Retinal pigment epithelial cell (primary cell): ENCODE data around the gene TBC1D8.
A peak's percentile ranks its signal among the peaks of the same experiment; 100 is the strongest.

Experiments
- DNase-seq: peaks from one replicate; pipeline ENCODE4 v3.0.0-alpha.2; 2010; ENCODE audit warnings: low read depth
- H3K4me3 ChIP-seq: 2 replicates; pipeline ENCODE4 v1.5.1; 2011; ENCODE audit warnings: mild to moderate bottlenecking, low read length, control low read depth, moderate library complexity
- CTCF ChIP-seq: conservative IDR thresholded peaks from 2 replicates; pipeline ENCODE4 v1.5.1; 2011; ENCODE audit warnings: low read depth, low read length, control low read depth, inconsistent platforms

Gene TBC1D8

GRCh38 chr2:101083613-101084012, 67.6 kb downstream of the TBC1D8 start:
- H3K4me3 ChIP-seq, result no peak overlapping the region
- DNase-seq, result no peak
- TF ChIP-seq CTCF, result no peak

GRCh38 chr2:101082998-101083397, 68.2 kb downstream of the TBC1D8 start:
- TF ChIP-seq CTCF, result no peak
- H3K4me3 ChIP-seq, result no peak overlapping the region
- no peak for DNase-seq

- no peak for DNase-seq
- TF ChIP-seq CTCF, result no peak
Observed at GRCh38 chr2:101081375-101081907, 69.7 kb downstream of the TBC1D8 start.

GRCh38 chr2:101080211-101081068, 70.7 kb downstream of the TBC1D8 start:
- DNase-seq, result no peak
- H3K4me3 ChIP-seq, result no peak overlapping the region
- TF ChIP-seq CTCF, result no peak

More at GRCh38 chr2:101081375-101081907, 69.7 kb downstream of the TBC1D8 start:
- no peak overlapping the region for H3K4me3 ChIP-seq

GRCh38 chr2:101076581-101076980, 74.6 kb downstream of the TBC1D8 start:
- no peak for TF ChIP-seq CTCF
- no peak overlapping the region for H3K4me3 ChIP-seq
- DNase-seq, result no peak

GRCh38 chr2:101064868-101065549, 86.2 kb downstream of the TBC1D8 start:
- H3K4me3 ChIP-seq, result no peak overlapping the region
- DNase-seq, result peak; percentile 10
- no peak for TF ChIP-seq CTCF
